CD14-positive monocyte (primary cell): Measurements from ENCODE around the gene P2RY11. TPM values are rescaled to one million over a fixed set of nuclear protein-coding genes. Genes with fewer than 3 reads are reported as not detected.
A peak's percentile ranks its signal among the peaks of the same experiment; 100 is the strongest.

Source experiments
- DNase-seq, 3 donors: peaks; one replicate each; pipeline ENCODE4 v3.0.0-alpha.2; 2011 to 2022
- H2AFZ ChIP-seq: 2 replicates; pipeline ENCODE4 v1.6.0; 2012; ENCODE audit warnings: mild to moderate bottlenecking, low read depth, low read length, inconsistent platforms; ENCODE audit not compliant: insufficient read depth, poor library complexity, severe bottlenecking
- H3K27ac ChIP-seq, 2 donors: 1 replicate in 1 of 2; 2 replicates in 1 of 2; pipeline ENCODE4 v1.5.1; 2012 to 2013; ENCODE audit warnings: low read length in 2 of 2, control low read depth in 1 of 2, inconsistent platforms in 1 of 2, low read depth in 1 of 2, mild to moderate bottlenecking in 1 of 2
- H3K27me3 ChIP-seq, 2 donors: one replicate each; pipeline versions ENCODE4 v1.6.0 to v1.6.1; 2011 to 2013; ENCODE audit warnings: low read length in 2 of 2; ENCODE audit not compliant: control insufficient read depth in 2 of 2, insufficient read depth in 2 of 2
- H3K36me3 ChIP-seq, 2 donors: replicated peaks in 1 of 2; 1 replicate in 1 of 2; 2 replicates in 1 of 2; pipeline versions ENCODE4 v1.5.1 to v1.6.1; 2012 to 2013; ENCODE audit warnings: low read length in 2 of 2, control low read depth in 1 of 2, inconsistent platforms in 1 of 2, mild to moderate bottlenecking in 1 of 2; ENCODE audit not compliant: insufficient read depth in 2 of 2, control insufficient read depth in 1 of 2
- H3K4me1 ChIP-seq, 2 donors: 1 replicate in 1 of 2; 2 replicates in 1 of 2; pipeline versions ENCODE4 v1.5.1 to v1.6.1; 2012 to 2013; ENCODE audit warnings: low read length in 2 of 2, control low read depth in 1 of 2, inconsistent platforms in 1 of 2, mild to moderate bottlenecking in 1 of 2, moderate library complexity in 1 of 2; ENCODE audit not compliant: insufficient read depth in 2 of 2, control insufficient read depth in 1 of 2
- H3K4me2 ChIP-seq: replicated peaks from 2 replicates; pipeline ENCODE3; 2012; ENCODE audit warnings: low read length, moderate library complexity, mild to moderate bottlenecking; ENCODE audit not compliant: poor library complexity, severe bottlenecking; ENCODE audit errors: extremely low read depth
- H3K4me3 ChIP-seq, 3 experiments: fragments of 200-600 bp in 1 of 3; sonication (generic) in 1 of 3; replicated peaks in 1 of 3; 1 replicate in 2 of 3; 2 replicates in 1 of 3; pipeline ENCODE4 v1.5.1; 2011 to 2013; ENCODE audit warnings: low read length in 3 of 3, mild to moderate bottlenecking in 3 of 3, control low read depth in 2 of 3, low read depth in 2 of 3, inconsistent platforms in 1 of 3, moderate library complexity in 1 of 3
- H3K79me2 ChIP-seq: 2 replicates; pipeline ENCODE4 v1.6.0; 2012; ENCODE audit warnings: mild to moderate bottlenecking, control low read depth, inconsistent platforms, low read length, moderate library complexity; ENCODE audit not compliant: insufficient read depth
- H3K9ac ChIP-seq: 2 replicates; pipeline ENCODE4 v1.6.0; 2017; ENCODE audit warnings: low read length, mild to moderate bottlenecking; ENCODE audit not compliant: insufficient read depth, poor library complexity, severe bottlenecking
- H3K9me3 ChIP-seq, 2 donors: replicated peaks in 1 of 2; 1 replicate in 1 of 2; 2 replicates in 1 of 2; pipeline versions ENCODE4 v1.5.1 to v1.6.1; 2012 to 2013; ENCODE audit warnings: low read length in 2 of 2, control low read depth in 1 of 2; ENCODE audit not compliant: control insufficient read depth in 1 of 2, insufficient read depth in 1 of 2
- H4K20me1 ChIP-seq: 2 replicates; pipeline ENCODE4 v1.6.0; 2012; ENCODE audit warnings: mild to moderate bottlenecking, low read length, control low read depth, moderate library complexity; ENCODE audit not compliant: insufficient read depth
- H3K27ac Mint-ChIP-seq, 7 donors: one replicate each; pipeline ENCODE4 v1.8.0; 2020; ENCODE audit warnings: mild to moderate bottlenecking in 7 of 7, mixed read lengths in 7 of 7, moderate library complexity in 6 of 7, inconsistent platforms in 2 of 7
- H3K27me3 Mint-ChIP-seq, 3 donors: one replicate each; pipeline ENCODE4 v1.8.0; 2021 to 2022; ENCODE audit warnings: low read depth in 3 of 3, mild to moderate bottlenecking in 3 of 3, mixed read lengths in 3 of 3, moderate library complexity in 3 of 3, inconsistent platforms in 1 of 3
- H3K36me3 Mint-ChIP-seq, 2 donors: one replicate each; pipeline ENCODE4 v1.8.0; 2020; ENCODE audit warnings: mixed read lengths in 2 of 2, inconsistent platforms in 1 of 2, mild to moderate bottlenecking in 1 of 2
- H3K4me1 Mint-ChIP-seq: one replicate; pipeline ENCODE4 v1.8.0; 2020; ENCODE audit warnings: mild to moderate bottlenecking, mixed read lengths
- H3K4me3 Mint-ChIP-seq, 2 donors: one replicate each; pipeline ENCODE4 v1.8.0; 2020; ENCODE audit warnings: mild to moderate bottlenecking in 2 of 2, mixed read lengths in 2 of 2, moderate library complexity in 1 of 2
- H3K9me3 Mint-ChIP-seq, 7 donors: one replicate each; pipeline ENCODE4 v1.8.0; 2020 to 2022; ENCODE audit warnings: mixed read lengths in 7 of 7, mild to moderate bottlenecking in 6 of 7, moderate library complexity in 6 of 7, inconsistent platforms in 2 of 7
- WGBS: methylation state at CpG from one replicate; pipeline ENCODE4 v1.1.5; 2013; ENCODE audit warnings: missing lambda C conversion rate; ENCODE audit not compliant: insufficient coverage; 5-methylcytosine and 5-hydroxymethylcytosine counted together
- intact Hi-C, 2 donors: fragments of 100-400 bp; cut with micrococcal nuclease; formaldehyde crosslinking; loops; one replicate each; pipeline versions ENCODE4 v1.15.0 to v1.15.1; 2023
- polyA plus RNA-seq, 3 donors: library from polyadenylated mRNA; depleted of rRNA in 1 of 3; unstranded in 2 of 3; stranded (reverse) in 1 of 3; fragments of 300-500 nt in 2 of 3; fragments of >200 nt in 1 of 3; fragmentation: Illumina TruSeq in 2 of 3; gene quantifications; 1 replicate in 2 of 3; 2 replicates in 1 of 3; pipeline ENCODE4 v1.2.3, GENCODE V29; 2012 to 2021
- TF ChIP-seq, protein P1 (sequence below): fragments of 200-600 bp; IDR thresholded peaks from one replicate; pipeline ENCODE4 v1.8.0; 2022; ENCODE audit warnings: antibody characterized with exemption, mild to moderate bottlenecking

The P2RY11 gene
- polyA plus RNA-seq, 3 donors, result 0.50 to 10.0 (median 0.69) TPM

DNA sequence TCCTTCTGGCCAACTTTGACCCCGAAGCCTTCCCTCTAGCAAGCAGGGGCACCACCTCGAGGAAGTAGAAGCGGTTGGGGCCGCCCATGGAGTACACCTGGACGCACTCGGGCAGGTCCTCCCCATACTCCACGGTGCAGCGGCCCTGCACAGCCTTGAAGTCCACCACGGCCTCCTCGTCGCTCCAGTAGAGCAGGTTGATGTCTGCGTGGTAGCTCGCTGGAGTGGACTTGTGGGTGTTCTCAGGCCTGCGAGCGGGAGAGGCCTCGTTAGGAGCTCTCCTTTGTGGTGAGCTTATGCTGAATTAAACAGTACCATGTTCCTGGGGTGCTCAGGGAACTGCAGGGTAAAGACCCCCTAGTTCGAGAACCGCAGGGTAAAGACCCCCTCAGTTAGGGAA lies 30.5 kb downstream of the P2RY11 start:
- no peaks in the 10 kb centered on the region for H3K27me3 ChIP-seq
- H3K27me3 Mint-ChIP-seq, result no peaks in the 10 kb centered on the region
- no peaks in the 10 kb centered on the region for H3K9me3 ChIP-seq
- intact Hi-C loops, result no loop called here
- H3K36me3 ChIP-seq, result peaks cover 97 to 100% of the 10 kb centered on the region in 2 donors
- no peak overlapping the region for H3K4me3 ChIP-seq
- no peak overlapping the region for H3K9ac ChIP-seq
- no peaks in the 10 kb centered on the region for H4K20me1 ChIP-seq
- H3K4me2 ChIP-seq, result no peak overlapping the region
- TF ChIP-seq, protein P1, sequence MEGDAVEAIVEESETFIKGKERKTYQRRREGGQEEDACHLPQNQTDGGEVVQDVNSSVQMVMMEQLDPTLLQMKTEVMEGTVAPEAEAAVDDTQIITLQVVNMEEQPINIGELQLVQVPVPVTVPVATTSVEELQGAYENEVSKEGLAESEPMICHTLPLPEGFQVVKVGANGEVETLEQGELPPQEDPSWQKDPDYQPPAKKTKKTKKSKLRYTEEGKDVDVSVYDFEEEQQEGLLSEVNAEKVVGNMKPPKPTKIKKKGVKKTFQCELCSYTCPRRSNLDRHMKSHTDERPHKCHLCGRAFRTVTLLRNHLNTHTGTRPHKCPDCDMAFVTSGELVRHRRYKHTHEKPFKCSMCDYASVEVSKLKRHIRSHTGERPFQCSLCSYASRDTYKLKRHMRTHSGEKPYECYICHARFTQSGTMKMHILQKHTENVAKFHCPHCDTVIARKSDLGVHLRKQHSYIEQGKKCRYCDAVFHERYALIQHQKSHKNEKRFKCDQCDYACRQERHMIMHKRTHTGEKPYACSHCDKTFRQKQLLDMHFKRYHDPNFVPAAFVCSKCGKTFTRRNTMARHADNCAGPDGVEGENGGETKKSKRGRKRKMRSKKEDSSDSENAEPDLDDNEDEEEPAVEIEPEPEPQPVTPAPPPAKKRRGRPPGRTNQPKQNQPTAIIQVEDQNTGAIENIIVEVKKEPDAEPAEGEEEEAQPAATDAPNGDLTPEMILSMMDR, result no peak
- no peak overlapping the region for H2AFZ ChIP-seq
- peak overlapping the region in 1 of 2 donors; percentile 24 for H3K27ac ChIP-seq
- H3K9me3 Mint-ChIP-seq, result no peaks in the 10 kb centered on the region
- no peaks in the 10 kb centered on the region for H3K4me1 ChIP-seq
- H3K36me3 Mint-ChIP-seq, result peaks cover 86 to 100% of the 10 kb centered on the region in 2 donors
- H3K79me2 ChIP-seq, result peaks cover 9% of the 10 kb centered on the region
- peak overlapping the region in 2 of 7 donors; percentile 52 to 63 for H3K27ac Mint-ChIP-seq
- no peaks in the 10 kb centered on the region for H3K4me1 Mint-ChIP-seq
- WGBS, result 99% methylated on average over 12 of the region's 18 CpGs
- no peak for DNase-seq
- no peak overlapping the region for H3K4me3 Mint-ChIP-seq

- H3K79me2 ChIP-seq, result peaks cover 9% of the 10 kb centered on the region
- no peak overlapping the region for H3K9ac ChIP-seq
- intact Hi-C loops, result no loop called here
- Mint-ChIP-seq H3K4me1 (no peaks in the 10 kb centered on the region), H3K4me3 (no peak overlapping the region), H3K36me3 (peaks cover 82 to 100% of the 10 kb centered on the region in 2 donors), H3K9me3 (no peaks in the 10 kb centered on the region), H3K27ac (no peak overlapping the region), H3K27me3 (no peaks in the 10 kb centered on the region)
- H3K27ac ChIP-seq, result peak overlapping the region in 1 of 2 donors; percentile 28
- H3K4me3 ChIP-seq, result no peak overlapping the region
- no peaks in the 10 kb centered on the region for H3K27me3 ChIP-seq
- DNase-seq, result no peak
- no peaks in the 10 kb centered on the region for H4K20me1 ChIP-seq
- no peaks in the 10 kb centered on the region for H3K9me3 ChIP-seq
- H2AFZ ChIP-seq, result no peak overlapping the region
- TF ChIP-seq, protein P1, result no peak
- H3K4me1 ChIP-seq, result no peaks in the 10 kb centered on the region
- peaks cover 89 to 92% of the 10 kb centered on the region in 2 donors for H3K36me3 ChIP-seq
- H3K4me2 ChIP-seq, result no peak overlapping the region
- 94% methylated on average over 8 of the region's 15 CpGs for WGBS
These were observed 31.3 kb downstream of the P2RY11 start for GRCh38 chr19:10142701-10143375.
